ENCODE data around the gene GPR15. TPM values are rescaled to one million over a fixed set of nuclear protein-coding genes. Genes with fewer than 3 reads are reported as not detected.

The GPR15 gene
- total and polyA plus RNA-seq, 2 donors (not counting 3 experiments of a cell fraction or from before 2014, with no cell fraction given) = not detected

- no peak for DNase-seq (ENCODE audit: low read depth, low spot score)
- Histone ChIP-seq H3K9ac (replicated peaks; ENCODE audit: extremely low read depth, insufficient read depth, low read length) (no peak overlapping the region), H3K27ac (ENCODE audit: insufficient read depth, low read depth, low read length) (no peak overlapping the region), H2AFZ (ENCODE audit: low read depth, low read length) (no peak overlapping the region), H3K4me3 (replicated peaks in 1 of 3; ENCODE audit: insufficient read depth in 1 of 3, low read depth in 1 of 3, low read length in 3 of 3) (no peak overlapping the region), H4K20me1 (replicated peaks; ENCODE audit: control insufficient read depth, extremely low read depth, insufficient read depth, low read length) (no peaks in the 10 kb centered on the region), H3K9me1 (replicated peaks; ENCODE audit: control insufficient read depth, extremely low read depth, insufficient read depth, low read length) (no peaks in the 10 kb centered on the region), H3K4me2 (ENCODE audit: insufficient read depth, low read length) (no peak overlapping the region), H3K79me2 (ENCODE audit: control insufficient read depth, insufficient read depth, low read length) (no peaks in the 10 kb centered on the region), H3K27me3 (ENCODE audit: control insufficient read depth in 2 of 2, insufficient read depth in 2 of 2, low read length in 2 of 2) (no peaks in the 10 kb centered on the region), H3K4me1 (ENCODE audit: control insufficient read depth, extremely low read depth, insufficient read depth, low read length) (no peaks in the 10 kb centered on the region), H3K9me3 (replicated peaks; ENCODE audit: control insufficient read depth, insufficient read depth, low read length) (no peaks in the 10 kb centered on the region), H3K36me3 (ENCODE audit: control insufficient read depth in 2 of 2, extremely low read depth in 1 of 2, insufficient read depth in 2 of 2, low read length in 2 of 2) (no peaks in the 10 kb centered on the region)
- TF ChIP-seq GATA2 (IDR thresholded peaks at IDR 0.05; ENCODE audit: insufficient read depth, insufficient read length, low read depth, low read length) = no peak
- no peak for TF ChIP-seq EZH2 (IDR thresholded peaks at IDR 0.05; ENCODE audit: borderline replicate concordance, low read depth, low read length, severe bottlenecking)
- no peak for TF ChIP-seq FOS (IDR thresholded peaks at IDR 0.05; ENCODE audit: borderline replicate concordance, insufficient read depth, low read length)
- no peak for TF ChIP-seq POLR2AphosphoS5 (IDR thresholded peaks at IDR 0.05; ENCODE audit: insufficient read depth, low read depth, low read length)
- TF ChIP-seq POLR2A (IDR thresholded peaks at IDR 0.05; ENCODE audit: low read depth, low read length) = no peak
- ChIA-PET POLR2A (no interaction called here), CTCF (no interaction called here)
- BruUV-seq (replicated peaks) = no TSS peak
- FAIRE-seq = no peak
- intact Hi-C loops (cut with micrococcal nuclease) = no loop called here
- dilution Hi-C loops (cut with MboI; ENCODE audit: extremely low pct_ligation_motif_present, low sequenced_read_pairs) = no loop called here
These were observed 48.9 kb upstream of the GPR15 start for GRCh38 chr3:98482717-98483482.

GRCh38 chr3:98483626-98484025 lies 48.2 kb upstream of the GPR15 start:
- FAIRE-seq = no peak
- Histone ChIP-seq H3K9ac (replicated peaks; ENCODE audit: extremely low read depth, insufficient read depth, low read length) (no peak overlapping the region), H4K20me1 (replicated peaks; ENCODE audit: control insufficient read depth, extremely low read depth, insufficient read depth, low read length) (no peaks in the 10 kb centered on the region), H3K27ac (ENCODE audit: insufficient read depth, low read depth, low read length) (no peak overlapping the region), H3K4me2 (ENCODE audit: insufficient read depth, low read length) (no peak overlapping the region), H2AFZ (ENCODE audit: low read depth, low read length) (no peak overlapping the region), H3K4me1 (ENCODE audit: control insufficient read depth, extremely low read depth, insufficient read depth, low read length) (no peaks in the 10 kb centered on the region), H3K27me3 (ENCODE audit: control insufficient read depth in 2 of 2, insufficient read depth in 2 of 2, low read length in 2 of 2) (no peaks in the 10 kb centered on the region), H3K79me2 (ENCODE audit: control insufficient read depth, insufficient read depth, low read length) (no peaks in the 10 kb centered on the region), H3K9me3 (replicated peaks; ENCODE audit: control insufficient read depth, insufficient read depth, low read length) (no peaks in the 10 kb centered on the region), H3K9me1 (replicated peaks; ENCODE audit: control insufficient read depth, extremely low read depth, insufficient read depth, low read length) (no peaks in the 10 kb centered on the region), H3K4me3 (replicated peaks in 1 of 3; ENCODE audit: insufficient read depth in 1 of 3, low read depth in 1 of 3, low read length in 3 of 3) (no peak overlapping the region), H3K36me3 (ENCODE audit: control insufficient read depth in 2 of 2, extremely low read depth in 1 of 2, insufficient read depth in 2 of 2, low read length in 2 of 2) (no peaks in the 10 kb centered on the region)
- no peak for TF ChIP-seq MYC (IDR thresholded peaks at IDR 0.05; ENCODE audit: low read depth, low read length)
- no peak for TF ChIP-seq GATA2 (IDR thresholded peaks at IDR 0.05; ENCODE audit: insufficient read depth, insufficient read length, low read depth, low read length)
- TF ChIP-seq EZH2 (IDR thresholded peaks at IDR 0.05; ENCODE audit: borderline replicate concordance, low read depth, low read length, severe bottlenecking) = no peak
- TF ChIP-seq POLR2AphosphoS5 (IDR thresholded peaks at IDR 0.05; ENCODE audit: insufficient read depth, low read depth, low read length) = no peak
- no peak for TF ChIP-seq CTCF (IDR thresholded peaks at IDR 0.05; ENCODE audit: extremely low read depth in 1 of 2, insufficient read depth in 1 of 2, low read depth in 1 of 2, low read length in 2 of 2)
- TF ChIP-seq FOS (IDR thresholded peaks at IDR 0.05; ENCODE audit: borderline replicate concordance, insufficient read depth, low read length) = no peak
- TF ChIP-seq MAX (IDR thresholded peaks at IDR 0.05; ENCODE audit: insufficient read depth, insufficient read length) = no peak
- TF ChIP-seq POLR2A (IDR thresholded peaks at IDR 0.05; ENCODE audit: low read depth, low read length) = no peak
- no peak for TF ChIP-seq JUN (IDR thresholded peaks at IDR 0.05; ENCODE audit: borderline replicate concordance, insufficient read depth, insufficient read length, low read depth)
- CTCF ChIA-PET = no interaction called here
- BruUV-seq (replicated peaks) = no TSS peak
- dilution Hi-C loops (cut with MboI; ENCODE audit: extremely low pct_ligation_motif_present, low sequenced_read_pairs) = no loop called here
- POLR2A ChIA-PET = no interaction called here
- intact Hi-C loops (cut with micrococcal nuclease) = no loop called here
- DNase-seq (ENCODE audit: low read depth, low spot score) = no peak
